PC-3 (cell line): Measurements from ENCODE around the gene ULBP3.

ENCODE experiments used
- CTCF ChIP-seq: fragments of 300-600 bp; sonication (generic); conservative IDR thresholded peaks from 2 replicates; pipeline ENCODE4 v1.5.1; 2017; ENCODE audit warnings: antibody characterized with exemption, low read depth, mild to moderate bottlenecking, low read length
- EZH2 ChIP-seq: fragments of 300-600 bp; sonication (generic); IDR thresholded peaks from one replicate; pipeline ENCODE4 v1.6.1; 2017; ENCODE audit warnings: antibody characterized with exemption, mild to moderate bottlenecking, low read length; ENCODE audit not compliant: unreplicated experiment

- no peak for TF ChIP-seq CTCF
- no peak for TF ChIP-seq EZH2
These were observed 25.2 kb downstream of the ULBP3 start for GRCh38 chr6:150043501-150044412.
